ENCODE data around the gene MUC4.

GRCh38 chr3:195732940-195733339 is 78.8 kb downstream of the MUC4 start:
- TF ChIP-seq CTCF (IDR thresholded peaks at IDR 0.05) (no peak), POLR2A (IDR thresholded peaks at IDR 0.05) (no peak)

Data from Peyer's patch (tissue), 4 donors.